Head of caudate nucleus (tissue), 42 donors: Measurements from ENCODE around the gene TMOD2.

Experiments used
- DNase-seq, 42 donors: peaks; one replicate each; pipeline versions ENCODE4 v3.0.0 to v3.0.0-alpha.2; 2020 to 2021; ENCODE audit warnings: mixed read lengths in 7 of 42
- intact Hi-C: fragments of 100-400 bp; cut with DNase I; formaldehyde crosslinking; loops from one replicate; pipeline ENCODE4 v1.15.0; 2022

Gene TMOD2

GRCh38 chr15:51750792-51751696 lies at the start of gene TMOD2:
TSS of gene TMOD2 (plus strand) at chr15:51751597. CDS start at chr15:51766442, 14,845 bp downstream.
- DNase-seq, result peak in 41 of 42 donors; percentile 49 to 89 (median 78)
- intact Hi-C loops, result no loop called here

GRCh38 chr15:51702710-51703109 lies 48.7 kb upstream of the TMOD2 start:
- no peak for DNase-seq

GRCh38 chr15:51706291-51706690 lies 45.1 kb upstream of the TMOD2 start:
- intact Hi-C loops, result no loop called here
- no peak for DNase-seq

More at GRCh38 chr15:51702710-51703109, 48.7 kb upstream of the TMOD2 start:
- intact Hi-C loops, result no loop called here

- intact Hi-C loops, result no loop called here
- DNase-seq, result no peak
These were observed 44.3 kb upstream of the TMOD2 start for GRCh38 chr15:51706926-51707608.

- DNase-seq, result no peak
- intact Hi-C loops, result no loop called here
These were observed 43.4 kb upstream of the TMOD2 start for GRCh38 chr15:51708013-51708412.

GRCh38 chr15:51709031-51709430 lies 42.4 kb upstream of the TMOD2 start:
- no peak for DNase-seq
- intact Hi-C loops, result no loop called here

GRCh38 chr15:51714162-51714561 lies 37.2 kb upstream of the TMOD2 start:
- DNase-seq, result no peak
- intact Hi-C loops, result no loop called here

GRCh38 chr15:51714911-51715310 lies 36.5 kb upstream of the TMOD2 start:
- intact Hi-C loops, result no loop called here
- no peak for DNase-seq

GRCh38 chr15:51718219-51718618 lies 33.2 kb upstream of the TMOD2 start:
- DNase-seq, result no peak
- intact Hi-C loops, result no loop called here

GRCh38 chr15:51718746-51719145 lies 32.7 kb upstream of the TMOD2 start:
- no peak for DNase-seq
- intact Hi-C loops, result no loop called here

- DNase-seq, result no peak
- intact Hi-C loops, result no loop called here
These were observed 31.0 kb upstream of the TMOD2 start for GRCh38 chr15:51720201-51720995.

GRCh38 chr15:51721199-51721960 lies 30.0 kb upstream of the TMOD2 start:
- DNase-seq, result no peak
- intact Hi-C loops, result no loop called here

GRCh38 chr15:51724199-51724598 lies 27.2 kb upstream of the TMOD2 start:
- intact Hi-C loops, result no loop called here
- DNase-seq, result no peak

GRCh38 chr15:51724673-51725072 lies 26.7 kb upstream of the TMOD2 start:
- intact Hi-C loops, result no loop called here
- no peak for DNase-seq

- intact Hi-C loops, result no loop called here
These were observed 24.9 kb upstream of the TMOD2 start for GRCh38 chr15:51726302-51727073.

GRCh38 chr15:51727141-51727897 lies 24.1 kb upstream of the TMOD2 start:
- intact Hi-C loops, result no loop called here
- no peak for DNase-seq

More at GRCh38 chr15:51726302-51727073, 24.9 kb upstream of the TMOD2 start:
- DNase-seq, result peak in 25 of 42 donors; percentile 19 to 77 (median 45)
